ENCODE measurements around the gene S100A13.

Gene S100A13

DNA sequence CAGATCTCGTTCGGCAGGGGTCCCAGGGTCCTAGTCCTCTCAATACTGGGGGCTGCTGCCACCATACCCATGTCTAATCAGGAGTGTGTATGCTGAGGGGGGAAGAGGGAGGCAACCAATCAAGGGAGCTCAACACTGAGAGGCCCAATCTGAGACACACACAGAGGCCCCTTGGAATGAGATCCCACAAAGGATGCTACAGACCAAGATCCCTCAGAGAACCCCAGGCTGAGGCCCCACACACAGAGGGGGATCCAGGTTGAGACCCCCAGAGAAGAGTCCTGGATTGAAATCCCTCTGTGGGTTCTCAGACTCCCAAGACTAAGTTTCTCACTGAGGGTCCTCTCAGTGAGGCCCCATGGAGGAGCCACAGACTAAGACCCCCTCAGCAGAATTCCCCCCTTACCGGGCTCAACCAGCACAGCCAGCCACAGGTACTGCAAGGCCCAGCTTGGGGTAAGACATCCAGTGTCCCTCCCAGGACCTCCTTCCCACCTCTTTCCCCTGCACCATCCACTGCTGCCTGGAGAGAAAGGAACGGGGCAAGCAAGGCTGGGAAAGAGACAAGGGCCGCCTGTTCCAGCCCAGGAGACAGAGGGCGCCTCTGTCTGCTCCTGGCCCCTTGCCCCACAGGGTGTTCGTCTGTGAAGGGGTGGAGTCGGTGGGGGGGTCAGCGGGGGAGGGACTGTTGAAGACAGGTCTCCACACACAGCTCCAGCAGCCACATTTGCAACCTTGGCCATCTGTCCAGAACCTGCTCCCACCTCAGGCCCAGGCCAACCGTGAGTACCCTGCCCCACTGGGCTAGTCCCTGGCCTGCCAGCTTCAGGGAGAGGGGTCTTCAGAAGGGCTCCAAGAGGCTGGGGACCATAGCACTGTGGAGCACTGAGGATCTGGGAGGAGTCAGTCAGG is 666 bp upstream of the S100A13 start, which contains the start of gene S100A1:
Gene S100A1, plus strand, starts transcription at position 720 of the 912 bp plus-strand sequence. CDS start 2,088 bp downstream, outside the sequence.
- no peak for DNase-seq (ENCODE audit: low read depth, low spot score)

DNA sequence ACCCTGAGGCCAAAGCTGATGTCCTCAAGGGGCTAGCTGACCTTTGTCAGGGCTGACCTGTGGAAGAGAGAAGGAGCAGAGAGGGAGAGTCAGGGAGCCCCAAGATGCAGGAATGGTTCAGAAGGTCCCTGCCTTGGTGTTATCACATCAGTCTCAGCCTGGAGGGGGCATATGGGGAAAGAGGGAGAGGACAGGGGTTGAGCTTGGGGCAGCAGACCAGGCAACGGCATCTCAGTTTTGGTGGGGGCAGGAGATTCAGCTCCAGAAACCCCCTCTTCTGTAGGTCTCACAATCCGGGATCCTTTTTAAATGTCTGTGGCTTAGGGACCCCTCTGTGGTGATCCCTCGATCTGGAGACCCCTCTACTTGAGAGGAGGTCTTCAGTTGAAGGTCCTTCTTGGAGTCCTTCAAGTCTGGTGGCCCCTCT is 815 bp downstream of the S100A13 start:
- DNase-seq (ENCODE audit: low read depth, low spot score): no peak

DNA sequence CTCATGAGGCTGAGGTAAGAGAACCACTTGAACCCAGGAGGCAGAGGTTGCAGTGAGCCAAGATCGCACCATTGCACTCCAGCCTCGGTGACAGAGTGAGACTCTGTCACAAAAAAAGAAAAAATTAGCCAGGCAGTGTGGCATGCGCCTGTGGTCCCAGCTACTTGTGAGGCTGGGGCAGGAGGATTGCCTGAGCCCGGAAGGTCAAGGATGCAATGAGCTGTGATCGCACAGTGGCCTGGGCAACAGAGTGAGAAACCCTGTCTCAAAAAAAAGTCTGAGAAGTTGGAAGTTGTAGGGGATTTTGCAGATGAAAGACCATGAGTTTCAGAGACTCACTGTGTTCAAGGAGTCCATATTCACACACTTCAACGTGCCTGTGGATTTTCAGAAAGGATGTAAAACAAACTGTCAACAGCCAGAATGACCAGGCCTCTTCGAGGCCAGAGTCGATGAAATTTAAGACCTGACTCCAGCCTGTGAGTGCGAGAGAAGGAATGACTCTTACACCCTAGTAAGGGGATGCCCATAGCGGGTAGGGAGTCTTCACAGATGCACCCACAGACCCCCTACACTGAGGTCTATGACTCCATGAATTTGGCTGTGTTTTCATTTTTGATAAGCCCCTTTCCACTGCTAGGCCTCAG is 2.2 kb downstream of the S100A13 start:
- DNase-seq (ENCODE audit: low read depth, low spot score): no peak

DNA sequence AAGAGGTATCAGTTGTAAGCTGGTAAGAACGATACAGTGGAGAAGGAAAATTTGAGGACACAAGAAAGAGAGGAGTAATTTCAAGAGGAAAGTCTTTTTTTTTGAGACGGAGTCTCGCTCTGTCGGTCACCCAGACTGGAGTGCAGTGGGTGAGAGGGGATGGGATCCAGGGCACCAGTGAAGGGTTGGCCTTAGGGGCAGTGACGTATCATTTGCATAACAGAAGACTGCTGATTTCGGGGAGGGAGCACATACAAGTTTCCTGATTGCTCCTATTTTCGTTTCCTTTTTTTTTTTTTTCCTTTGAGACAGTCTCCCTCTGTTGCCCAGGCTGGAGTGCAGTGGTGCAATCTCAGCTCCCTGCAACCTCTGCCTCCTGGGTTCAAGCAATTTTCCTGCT is 4.2 kb downstream of the S100A13 start:
- no peak for DNase-seq (ENCODE audit: low read depth, low spot score)

GRCh38 chr1:153619171-153619570 is 8.1 kb downstream of the S100A13 start:
- DNase-seq (ENCODE audit: low read depth, low spot score): no peak

DNA sequence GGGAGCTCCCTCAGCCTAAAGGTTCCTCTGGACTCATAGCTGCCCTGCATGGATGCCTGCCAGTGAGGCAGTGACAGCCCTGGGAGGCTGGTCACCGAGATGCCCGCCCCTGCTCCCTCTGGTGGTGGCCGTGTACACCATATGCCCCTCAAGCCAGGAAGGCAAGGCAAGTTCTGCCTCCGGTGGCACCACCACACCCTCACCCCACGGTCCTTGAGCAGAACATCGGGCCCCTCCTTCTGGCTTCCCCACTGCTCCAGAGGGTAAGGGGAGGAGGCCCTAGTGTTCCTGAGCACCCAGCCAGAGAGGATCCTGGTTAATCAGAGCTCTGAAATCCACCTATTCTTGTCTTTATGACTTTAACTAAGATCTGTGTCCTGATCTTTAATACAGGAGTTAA is 9.6 kb downstream of the S100A13 start:
- DNase-seq (ENCODE audit: low read depth, low spot score): peak; percentile 83

- DNase-seq (ENCODE audit: low read depth, low spot score): no peak
These were observed 10.4 kb downstream of the S100A13 start for GRCh38 chr1:153616917-153617311.

DNA sequence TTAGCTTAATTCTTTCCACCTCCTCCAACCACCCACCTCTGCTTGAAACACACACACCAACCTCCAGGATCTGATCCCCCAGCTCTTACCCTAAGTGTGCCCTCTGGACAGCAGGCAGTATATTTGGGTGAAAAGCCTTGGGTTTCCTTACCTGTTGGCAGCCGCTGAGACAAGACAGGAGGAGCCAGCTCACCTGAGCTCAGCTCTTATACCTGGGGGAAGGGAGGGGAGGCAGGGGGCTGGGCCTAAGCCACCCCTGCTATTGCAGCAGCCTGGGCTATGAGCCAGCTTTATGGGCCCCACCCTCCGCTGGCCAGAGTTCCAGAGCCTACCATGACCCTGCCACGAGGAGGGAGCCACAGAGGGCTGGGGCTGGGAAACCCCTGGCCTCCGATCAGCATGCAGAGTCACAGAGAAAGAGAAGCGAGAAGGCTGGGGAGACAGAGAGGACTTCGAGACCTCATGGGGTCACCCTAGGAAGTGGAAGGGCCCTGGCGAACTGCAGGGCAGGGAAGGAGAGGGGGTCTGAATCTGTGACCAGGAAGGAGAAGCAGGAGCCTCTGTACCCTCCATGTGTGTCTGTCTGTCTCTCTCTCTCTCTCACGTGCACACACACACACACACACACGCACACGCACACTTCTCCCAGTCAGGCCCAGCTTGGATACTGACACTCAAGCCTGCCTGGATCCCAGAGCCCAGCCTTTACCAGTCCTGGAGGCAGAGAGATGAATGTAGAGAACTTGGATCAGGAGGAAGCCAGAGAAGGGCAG is 11.0 kb downstream of the S100A13 start, which contains the start of gene S100A14:
Gene S100A14, minus strand, starts transcription at position 182 of the 773 bp plus-strand sequence. CDS start 467 bp downstream, outside the sequence.
- DNase-seq (ENCODE audit: low read depth, low spot score): no peak

- no peak for DNase-seq (ENCODE audit: low read depth, low spot score)
These were observed 11.9 kb downstream of the S100A13 start for GRCh38 chr1:153615406-153615805.

DNA sequence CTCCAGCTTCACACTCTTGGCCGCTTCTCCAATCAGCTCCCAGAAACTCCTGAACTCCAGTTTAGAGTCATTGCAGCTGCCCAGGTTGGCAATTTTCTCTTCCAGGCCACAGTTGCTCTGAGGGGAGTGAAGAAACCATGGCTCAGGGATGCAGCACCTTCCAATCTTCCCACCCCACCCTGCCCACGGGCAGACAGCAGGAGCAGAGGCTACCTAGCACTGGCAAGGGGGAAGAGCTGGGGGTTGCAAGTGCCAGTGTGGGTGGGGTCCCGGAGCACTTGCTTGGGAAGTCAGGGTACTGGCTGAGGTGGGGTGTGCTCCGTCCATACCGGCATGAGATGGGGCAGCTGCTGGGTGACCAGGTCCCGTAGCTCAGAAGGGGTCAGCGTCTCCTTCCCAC is 12.4 kb downstream of the S100A13 start:
- no peak for DNase-seq (ENCODE audit: low read depth, low spot score)

DNA sequence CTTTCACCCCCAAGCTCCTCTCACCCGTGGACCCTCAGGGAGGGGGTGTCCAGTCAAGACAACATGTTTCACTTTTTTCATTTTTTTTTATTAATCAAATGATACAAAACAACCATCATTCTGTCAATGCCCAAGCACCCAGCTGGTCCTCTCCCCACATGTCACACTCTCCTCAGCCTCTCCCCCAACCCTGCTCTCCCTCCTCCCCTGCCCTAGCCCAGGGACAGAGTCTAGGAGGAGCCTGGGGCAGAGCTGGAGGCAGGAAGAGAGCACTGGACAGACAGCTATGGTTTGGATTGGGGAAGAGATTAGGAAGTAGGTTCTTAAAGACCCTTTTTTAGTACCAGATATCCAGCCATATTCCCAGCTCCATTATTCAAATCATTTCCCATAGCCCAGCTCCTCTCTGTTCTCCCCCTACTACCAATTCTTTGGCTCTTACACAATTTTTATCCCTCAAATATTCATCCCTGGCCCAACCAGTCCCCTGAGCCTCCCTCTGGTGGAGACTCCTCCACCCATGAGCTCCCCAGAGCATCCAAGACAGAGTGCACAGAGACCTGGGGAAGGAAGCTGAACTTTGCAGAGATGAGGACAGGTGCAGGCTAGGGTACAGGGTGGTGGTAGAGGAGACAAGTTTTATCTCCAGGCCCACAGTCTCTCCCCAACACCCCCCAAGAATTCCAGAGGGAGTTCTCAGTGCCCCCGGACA is 13.0 kb downstream of the S100A13 start:
- DNase-seq (ENCODE audit: low read depth, low spot score): no peak

DNA sequence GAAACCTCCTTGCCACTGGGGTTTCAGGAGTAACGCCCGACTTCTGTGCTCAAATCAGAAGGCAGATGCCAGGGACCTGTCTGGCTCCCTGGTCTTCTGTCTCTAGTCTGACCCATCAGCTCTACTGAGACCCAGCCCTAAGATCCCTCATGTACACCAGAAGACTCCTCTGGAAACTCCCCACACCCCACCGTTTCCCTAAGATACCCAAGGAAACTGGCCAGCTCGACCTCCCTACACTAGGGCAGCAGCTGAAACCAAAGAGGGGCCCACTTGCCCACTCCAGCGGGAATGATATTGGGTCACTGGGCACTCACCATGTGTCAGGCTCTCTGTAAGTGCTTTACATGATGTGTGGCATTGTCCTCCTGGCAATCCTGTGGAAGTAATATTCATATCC is 13.9 kb downstream of the S100A13 start:
- no peak for DNase-seq (ENCODE audit: low read depth, low spot score)

DNA sequence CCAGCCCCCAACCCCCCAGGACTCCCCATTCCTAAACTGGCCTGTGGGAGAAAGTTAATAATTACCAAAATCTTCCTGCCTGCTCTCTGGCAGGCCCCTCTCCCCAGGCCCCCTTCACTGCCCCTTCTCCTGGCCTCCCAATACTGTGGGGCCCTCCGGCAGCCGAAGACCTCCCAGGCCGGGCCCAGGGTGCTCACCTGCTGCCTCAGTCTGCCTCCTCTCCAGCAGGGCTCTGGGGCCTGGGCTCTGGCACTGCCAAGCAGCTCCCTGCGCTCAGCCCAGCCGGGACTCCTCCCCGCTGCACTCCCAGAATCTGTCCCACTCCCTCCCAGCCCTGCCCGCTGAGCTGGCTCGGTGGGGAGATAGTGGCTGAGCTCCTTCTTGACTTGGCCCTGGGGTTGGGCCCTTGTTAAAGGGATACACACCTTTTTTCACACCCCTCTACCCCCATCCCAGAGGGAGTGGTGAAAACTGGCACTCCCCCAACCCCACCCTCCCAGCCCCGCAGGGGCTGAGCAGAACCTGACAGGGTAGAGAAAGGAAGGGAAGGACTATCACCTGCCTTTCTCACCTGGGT is 14.5 kb downstream of the S100A13 start, which contains the start of gene S100A16:
Gene S100A16, minus strand, starts transcription at position 383 of the 577 bp plus-strand sequence. CDS start 4,986 bp downstream, outside the sequence.
- peak; percentile 88 for DNase-seq (ENCODE audit: low read depth, low spot score)

DNA sequence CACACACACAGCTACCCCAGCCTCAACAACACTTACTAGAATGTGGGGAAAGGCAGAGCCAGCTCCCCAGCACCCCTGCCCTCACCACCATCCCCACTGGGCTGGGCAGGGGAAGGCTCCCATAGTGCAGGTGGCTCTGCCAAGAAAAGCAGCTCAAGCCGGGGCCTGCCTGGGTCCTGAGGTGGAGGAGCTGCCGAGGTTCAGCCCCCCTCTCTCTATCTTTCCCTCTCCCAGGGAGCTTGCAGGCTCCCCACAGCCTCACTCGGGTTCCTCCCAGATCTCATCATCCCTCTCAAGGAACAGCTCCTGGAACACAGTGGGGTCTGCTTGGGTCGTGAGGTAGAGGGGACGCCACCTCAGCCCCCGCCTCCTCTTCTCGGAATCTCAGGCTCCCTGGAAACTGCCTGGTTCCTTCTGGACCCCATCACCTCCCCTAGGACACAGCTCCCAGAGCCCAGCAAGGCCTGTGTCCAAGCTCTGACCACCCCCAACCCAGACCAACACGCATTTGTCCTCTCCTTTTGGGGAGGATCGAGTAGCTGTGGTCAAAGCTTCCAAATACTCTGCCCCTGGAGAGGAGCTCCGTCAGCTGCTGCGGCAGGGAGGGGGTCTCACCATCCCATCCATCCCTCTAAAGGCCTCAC is 15.1 kb downstream of the S100A13 start:
- peak; percentile 56 for DNase-seq (ENCODE audit: low read depth, low spot score)

DNA sequence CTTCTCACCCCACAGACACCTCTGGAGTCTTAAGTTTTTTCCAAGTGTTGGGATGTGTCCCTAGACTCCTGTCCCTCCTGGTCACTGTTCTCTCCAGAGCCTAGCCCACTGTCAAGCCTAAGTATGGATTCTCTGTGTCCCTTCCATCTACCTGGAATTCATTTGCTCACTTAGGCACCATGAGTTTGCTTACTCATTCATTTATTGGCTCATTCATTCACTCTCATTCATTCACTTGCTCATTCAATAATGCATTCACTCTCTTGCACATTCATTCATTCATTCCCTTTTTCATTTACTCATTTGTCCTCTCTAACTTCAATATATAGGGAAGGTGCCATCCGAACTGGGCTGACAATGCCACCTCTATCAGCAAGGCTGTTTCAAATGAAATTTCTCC is 15.9 kb downstream of the S100A13 start:
- DNase-seq (ENCODE audit: low read depth, low spot score): no peak

DNA sequence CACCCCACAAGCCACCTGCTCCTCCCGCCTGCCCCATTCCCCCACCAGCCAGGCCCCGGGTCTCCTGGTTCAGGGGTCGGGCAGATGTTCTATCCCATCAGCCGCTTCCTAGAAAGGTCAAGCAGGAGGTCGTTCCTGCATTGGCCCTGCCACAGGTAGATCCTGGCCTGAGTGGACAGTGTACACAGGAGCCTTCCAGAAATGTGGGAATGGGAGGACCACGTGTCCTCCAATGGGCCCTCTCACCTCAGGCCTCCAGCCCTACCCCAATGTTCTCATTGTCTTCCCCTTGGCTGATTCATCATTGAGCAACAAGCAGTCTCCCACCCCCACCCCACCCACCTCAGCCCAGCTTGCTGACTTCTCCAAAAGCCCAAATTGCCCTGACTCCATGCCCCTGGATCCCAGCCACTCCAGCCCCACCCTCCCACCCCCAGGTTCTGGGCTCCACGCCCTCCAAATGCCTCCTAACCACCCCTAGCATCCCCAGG is 16.4 kb downstream of the S100A13 start:
- peak; percentile 28 for DNase-seq (ENCODE audit: low read depth, low spot score)

DNA sequence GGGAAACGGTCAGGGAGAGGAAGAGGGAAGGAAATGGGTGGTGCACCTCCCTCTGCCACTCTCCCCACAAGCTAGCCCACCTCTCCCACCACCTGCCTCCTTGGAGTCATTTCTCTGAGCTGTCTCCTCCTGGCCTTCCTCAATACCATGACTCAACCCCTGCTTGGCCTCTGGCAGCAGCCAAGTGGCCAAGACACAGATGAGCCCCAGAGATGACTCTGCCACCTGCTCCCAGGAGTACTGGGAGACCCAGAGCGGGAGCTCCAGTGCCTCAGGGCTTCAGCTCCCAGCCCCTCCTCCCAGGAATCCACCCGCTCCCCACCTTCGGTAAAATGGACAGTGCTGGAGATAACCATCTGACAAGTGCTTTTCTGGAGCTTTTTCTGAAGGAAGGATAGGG is 17.0 kb downstream of the S100A13 start:
- peak; percentile 25 for DNase-seq (ENCODE audit: low read depth, low spot score)

DNA sequence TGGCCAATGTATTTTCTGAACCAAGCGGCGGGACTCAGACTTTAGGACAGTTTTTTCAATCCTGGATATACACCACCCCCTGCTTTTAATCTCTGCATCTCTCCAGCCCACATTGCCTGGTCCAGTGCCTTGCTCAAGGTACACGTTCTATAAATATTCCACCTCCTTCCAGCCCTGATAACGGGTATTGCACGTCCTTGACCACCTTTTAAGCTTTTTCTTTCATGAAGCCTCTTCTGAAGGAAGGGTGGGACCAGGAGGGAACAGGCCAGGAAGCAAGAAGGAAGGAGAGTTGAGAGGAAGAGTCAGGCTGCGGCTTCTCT is 17.8 kb downstream of the S100A13 start:
- DNase-seq (ENCODE audit: low read depth, low spot score): no peak

DNA sequence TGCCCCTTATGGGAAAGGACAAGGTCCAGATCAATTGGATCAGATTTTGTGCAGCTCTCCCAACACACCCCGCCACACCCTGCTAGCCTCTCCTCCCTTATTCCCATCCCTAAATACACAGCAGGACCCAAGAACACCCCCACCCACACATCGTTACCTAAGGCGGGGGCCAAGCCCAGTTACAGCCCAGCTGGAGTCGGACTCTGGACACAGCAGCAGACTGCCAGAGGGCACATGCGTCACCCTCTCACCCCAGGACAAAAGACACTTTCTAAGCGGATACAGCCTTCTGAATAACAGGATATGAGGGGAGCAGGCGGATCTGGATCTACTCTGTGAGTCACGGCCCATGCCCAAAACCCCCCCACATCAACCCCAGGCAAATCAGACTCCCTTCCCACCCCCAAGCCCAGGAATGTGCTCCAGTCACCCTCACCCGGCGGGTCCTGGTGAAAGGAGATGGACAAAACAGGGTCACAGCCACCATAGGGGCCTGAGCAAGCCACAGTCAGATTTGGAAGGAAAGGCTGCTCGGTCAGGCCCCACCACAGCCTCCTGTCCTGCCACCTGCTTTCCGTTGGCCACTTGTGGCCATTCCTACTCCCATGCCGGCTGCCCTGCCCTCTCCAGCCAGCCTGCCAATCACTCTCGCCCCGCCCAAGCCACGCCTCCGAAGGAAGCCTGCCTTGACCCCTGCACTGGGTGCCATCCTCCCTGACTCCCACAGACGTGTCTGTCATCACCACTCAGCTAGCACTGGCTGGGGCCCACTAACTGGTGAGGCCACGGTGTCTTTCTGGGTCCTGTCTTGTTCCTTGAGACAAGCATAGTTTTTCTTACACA is 18.3 kb downstream of the S100A13 start:
- DNase-seq (ENCODE audit: low read depth, low spot score): peak; percentile 93

All from astrocyte of the hippocampus (primary cell).